Activated CD8-positive, alpha-beta T cell treated with anti-CD3 and anti-CD28 coated beads for 36 hours (primary cell): ENCODE data around the gene OCIAD2. TPM values are rescaled to one million over a fixed set of nuclear protein-coding genes. Genes with fewer than 3 reads are reported as not detected.
"Not testable (repeated sequence)": the region's sequence is repeated elsewhere in the genome, so short reads cannot be mapped to it uniquely, and the experiment has no call there.

ENCODE experiments used
- ATAC-seq: fragments of 200-7000 bp; cut with Tn5 transposase; one replicate; pipeline ENCODE4 v1.10.0; 2021; ENCODE audit warnings: mild to moderate bottlenecking, moderate library complexity
- CTCF ChIA-PET: fragments of 350-600 bp; sonication (Branson Sonifier 250); formaldehyde crosslinking; loops from one replicate; lab custom pipeline; 2021; ENCODE audit warnings: antibody characterized with exemption; lab: Charles Lee
- POLR2A ChIA-PET: fragments of 350-600 bp; sonication (Branson Sonifier 250); formaldehyde crosslinking; loops from one replicate; lab custom pipeline; 2021; ENCODE audit warnings: antibody characterized with exemption; lab: Charles Lee
- DNase-seq: peaks from one replicate; pipeline ENCODE4 v3.0.0-alpha.2; 2020
- H3K27ac Mint-ChIP-seq: one replicate; pipeline ENCODE4 v1.8.0; 2021; ENCODE audit warnings: mild to moderate bottlenecking, mixed read lengths
- H3K27me3 Mint-ChIP-seq: one replicate; pipeline ENCODE4 v1.8.0; 2021; ENCODE audit warnings: mixed read lengths
- H3K36me3 Mint-ChIP-seq: one replicate; pipeline ENCODE4 v1.8.0; 2021; ENCODE audit warnings: low read depth, mixed read lengths
- H3K4me1 Mint-ChIP-seq: one replicate; pipeline ENCODE4 v1.8.0; 2021; ENCODE audit warnings: low read depth, mixed read lengths
- H3K4me3 Mint-ChIP-seq: one replicate; pipeline ENCODE4 v1.8.0; 2021; ENCODE audit warnings: mild to moderate bottlenecking, moderate library complexity, mixed read lengths
- H3K9me3 Mint-ChIP-seq: one replicate; pipeline ENCODE4 v1.8.0; 2021; ENCODE audit warnings: mixed read lengths
- CTCF ChIP-seq: fragments of 200-600 bp; IDR thresholded peaks from one replicate; pipeline ENCODE4 v1.8.0; 2022; ENCODE audit warnings: antibody characterized with exemption, mild to moderate bottlenecking
- intact Hi-C: fragments of 100-400 bp; cut with micrococcal nuclease; formaldehyde crosslinking; loops from one replicate; pipeline ENCODE4 v1.10.0; 2022
- total RNA-seq, 2 experiments: library from RNA; stranded (reverse); gene quantifications; one replicate each; pipeline ENCODE4 v1.2.3, GENCODE V29; 2021

The OCIAD2 gene
- total RNA-seq, 2 experiments from 2014 or later: 65.1 to 82.7 TPM

GRCh38 chr4:48854395-48854683 is 52.2 kb downstream of the OCIAD2 start:
- Mint-ChIP-seq H3K4me1 (peaks cover 28% of the 10 kb centered on the region), H3K27ac (peak overlapping the region; percentile 40), H3K9me3 (no peaks in the 10 kb centered on the region), H3K4me3 (no peak overlapping the region), H3K36me3 (peaks cover 31% of the 10 kb centered on the region), H3K27me3 (no peaks in the 10 kb centered on the region)
- ChIA-PET POLR2A (interaction anchor here (0.6 kb wide), 1 partner anchor 74 kb away, joined by 3 read pairs; no protein-coding TSS in a partner anchor), CTCF (no interaction called here)
- no peak for ATAC-seq
- no peak for TF ChIP-seq CTCF
- no peak for DNase-seq
- intact Hi-C loops: no loop called here

- Mint-ChIP-seq H3K27me3 (no peaks in the 10 kb centered on the region), H3K4me1 (peaks cover 28% of the 10 kb centered on the region), H3K36me3 (peaks cover 33% of the 10 kb centered on the region), H3K9me3 (no peaks in the 10 kb centered on the region), H3K4me3 (no peak overlapping the region), H3K27ac (peak overlapping the region; percentile 40)
- DNase-seq (no peak), ATAC-seq (no peak)
- CTCF ChIA-PET: no interaction called here
- intact Hi-C loops: no loop called here
- POLR2A ChIA-PET: interaction anchor here (0.6 kb wide), 1 partner anchor 73 kb away, joined by 3 read pairs; no protein-coding TSS in a partner anchor
- TF ChIP-seq CTCF: no peak
Measured at GRCh38 chr4:48853604-48854394, 52.8 kb downstream of the OCIAD2 start.

GRCh38 chr4:48851651-48852050 is 54.9 kb downstream of the OCIAD2 start:
- H3K27me3 Mint-ChIP-seq: no peaks in the 10 kb centered on the region
- TF ChIP-seq CTCF: no peak
- ChIA-PET CTCF (interaction anchor here (2.1 kb wide), 1 partner anchor 12 kb away, joined by 6 read pairs; no protein-coding TSS in a partner anchor), POLR2A (no interaction called here)
- H3K4me3 Mint-ChIP-seq: no peak overlapping the region
- DNase-seq: no peak
- intact Hi-C loops: no loop called here
- peak overlapping the region; percentile 13 for H3K27ac Mint-ChIP-seq
- peaks cover 27% of the 10 kb centered on the region for H3K4me1 Mint-ChIP-seq
- peaks cover 34% of the 10 kb centered on the region for H3K36me3 Mint-ChIP-seq
- peaks cover 6% of the 10 kb centered on the region for H3K9me3 Mint-ChIP-seq
- peak; percentile 45 for ATAC-seq

- CTCF ChIA-PET: interaction anchor here (1.0 to 1.7 kb wide), 2 partner anchors 9 to 13 kb away, joined by 3 to 4 read pairs; no protein-coding TSS in a partner anchor
- H3K27me3 Mint-ChIP-seq, H3K9me3 Mint-ChIP-seq, ATAC-seq, DNase-seq, POLR2A ChIA-PET, H3K4me3 Mint-ChIP-seq, H3K27ac Mint-ChIP-seq, intact Hi-C loops: not testable (repeated sequence)
- peaks cover 22% of the 10 kb centered on the region for H3K4me1 Mint-ChIP-seq
- H3K36me3 Mint-ChIP-seq: peaks cover 55% of the 10 kb centered on the region
Measured at GRCh38 chr4:48848799-48849198, 57.8 kb downstream of the OCIAD2 start.

GRCh38 chr4:48844843-48845242 is 61.7 kb downstream of the OCIAD2 start:
- H3K27ac Mint-ChIP-seq: no peak overlapping the region
- no peak for TF ChIP-seq CTCF
- no peak for DNase-seq
- peaks cover 6% of the 10 kb centered on the region for H3K9me3 Mint-ChIP-seq
- ChIA-PET POLR2A (no interaction called here), CTCF (no interaction called here)
- peaks cover 16% of the 10 kb centered on the region for H3K4me1 Mint-ChIP-seq
- no peak overlapping the region for H3K4me3 Mint-ChIP-seq
- ATAC-seq: no peak
- intact Hi-C loops: no loop called here
- peaks cover 59% of the 10 kb centered on the region for H3K36me3 Mint-ChIP-seq
- no peaks in the 10 kb centered on the region for H3K27me3 Mint-ChIP-seq
